ENCODE data around the gene TBC1D22A.

GRCh38 chr22:46802608-46803027, 40.2 kb downstream of the TBC1D22A start:
- no peak for TF ChIP-seq CTCF (IDR thresholded peaks at IDR 0.05)
- TF ChIP-seq POLR2A (IDR thresholded peaks at IDR 0.05) = no peak
